RWPE2 (cell line): ENCODE results near the gene FAM13C.

Experiments used
- ATAC-seq: fragments of 200-7000 bp; cut with Tn5 transposase; 3 replicates; pipeline ENCODE4 v1.9.1; 2021; ENCODE audit warnings: low read depth
- DNase-seq: peaks from one replicate; pipeline ENCODE4 v3.0.0-alpha.2; 2020; ENCODE audit warnings: low spot score
- H3K27ac ChIP-seq: fragments of 450-650 bp; 2 replicates; pipeline ENCODE4 v1.5.1; 2017; ENCODE audit warnings: mild to moderate bottlenecking; ENCODE audit not compliant: poor library complexity, severe bottlenecking
- H3K27me3 ChIP-seq: fragments of 250-450 bp; sonication (Bioruptor Pico); 2 replicates; pipeline ENCODE4 v1.5.1; 2021; ENCODE audit warnings: mild to moderate bottlenecking, moderate library complexity; ENCODE audit not compliant: insufficient read depth, poor library complexity, severe bottlenecking
- H3K36me3 ChIP-seq: fragments of 250-450 bp; sonication (Bioruptor Pico); 2 replicates; pipeline ENCODE4 v1.5.1; 2020; ENCODE audit warnings: low read depth, mild to moderate bottlenecking, moderate library complexity
- H3K4me1 ChIP-seq: fragments of 250-450 bp; sonication (Bioruptor Pico); 2 replicates; pipeline ENCODE4 v1.5.1; 2021; ENCODE audit warnings: mild to moderate bottlenecking, moderate library complexity; ENCODE audit not compliant: insufficient read depth, poor library complexity, severe bottlenecking
- H3K4me3 ChIP-seq: fragments of 250-450 bp; sonication (Bioruptor Pico); 2 replicates; pipeline ENCODE4 v1.5.1; 2021; ENCODE audit warnings: mild to moderate bottlenecking, moderate library complexity; ENCODE audit not compliant: severe bottlenecking
- H3K9me3 ChIP-seq: fragments of 250-450 bp; sonication (Bioruptor Pico); 2 replicates; pipeline ENCODE4 v1.5.1; 2021; ENCODE audit warnings: mild to moderate bottlenecking, moderate library complexity; ENCODE audit not compliant: severe bottlenecking
- TF ChIP-seq, protein P1 (sequence below): fragments of 450-650 bp; IDR thresholded peaks from one replicate; pipeline ENCODE4 v1.5.1; 2017; ENCODE audit warnings: mild to moderate bottlenecking, moderate library complexity; ENCODE audit not compliant: poor library complexity, severe bottlenecking

The FAM13C gene

GRCh38 chr10:59287587-59288255 lies 74.6 kb downstream of the FAM13C start:
- no peak for ATAC-seq
- Histone ChIP-seq H3K9me3 (no peaks in the 10 kb centered on the region), H3K36me3 (no peaks in the 10 kb centered on the region), H3K27ac (no peak overlapping the region), H3K4me1 (no peaks in the 10 kb centered on the region), H3K27me3 (no peaks in the 10 kb centered on the region), H3K4me3 (no peak overlapping the region)
- DNase-seq = no peak
- TF ChIP-seq, protein P1, sequence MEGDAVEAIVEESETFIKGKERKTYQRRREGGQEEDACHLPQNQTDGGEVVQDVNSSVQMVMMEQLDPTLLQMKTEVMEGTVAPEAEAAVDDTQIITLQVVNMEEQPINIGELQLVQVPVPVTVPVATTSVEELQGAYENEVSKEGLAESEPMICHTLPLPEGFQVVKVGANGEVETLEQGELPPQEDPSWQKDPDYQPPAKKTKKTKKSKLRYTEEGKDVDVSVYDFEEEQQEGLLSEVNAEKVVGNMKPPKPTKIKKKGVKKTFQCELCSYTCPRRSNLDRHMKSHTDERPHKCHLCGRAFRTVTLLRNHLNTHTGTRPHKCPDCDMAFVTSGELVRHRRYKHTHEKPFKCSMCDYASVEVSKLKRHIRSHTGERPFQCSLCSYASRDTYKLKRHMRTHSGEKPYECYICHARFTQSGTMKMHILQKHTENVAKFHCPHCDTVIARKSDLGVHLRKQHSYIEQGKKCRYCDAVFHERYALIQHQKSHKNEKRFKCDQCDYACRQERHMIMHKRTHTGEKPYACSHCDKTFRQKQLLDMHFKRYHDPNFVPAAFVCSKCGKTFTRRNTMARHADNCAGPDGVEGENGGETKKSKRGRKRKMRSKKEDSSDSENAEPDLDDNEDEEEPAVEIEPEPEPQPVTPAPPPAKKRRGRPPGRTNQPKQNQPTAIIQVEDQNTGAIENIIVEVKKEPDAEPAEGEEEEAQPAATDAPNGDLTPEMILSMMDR = no peak

GRCh38 chr10:59285848-59286247 lies 76.5 kb downstream of the FAM13C start:
- no peaks in the 10 kb centered on the region for H3K36me3 ChIP-seq
- H3K27ac ChIP-seq = no peak overlapping the region
- DNase-seq (no peak), ATAC-seq (no peak)
- H3K27me3 ChIP-seq = peaks cover 4% of the 10 kb centered on the region
- TF ChIP-seq, protein P1 = no peak
- H3K4me1 ChIP-seq = no peaks in the 10 kb centered on the region
- H3K4me3 ChIP-seq = no peak overlapping the region
- H3K9me3 ChIP-seq = no peaks in the 10 kb centered on the region

DNA sequence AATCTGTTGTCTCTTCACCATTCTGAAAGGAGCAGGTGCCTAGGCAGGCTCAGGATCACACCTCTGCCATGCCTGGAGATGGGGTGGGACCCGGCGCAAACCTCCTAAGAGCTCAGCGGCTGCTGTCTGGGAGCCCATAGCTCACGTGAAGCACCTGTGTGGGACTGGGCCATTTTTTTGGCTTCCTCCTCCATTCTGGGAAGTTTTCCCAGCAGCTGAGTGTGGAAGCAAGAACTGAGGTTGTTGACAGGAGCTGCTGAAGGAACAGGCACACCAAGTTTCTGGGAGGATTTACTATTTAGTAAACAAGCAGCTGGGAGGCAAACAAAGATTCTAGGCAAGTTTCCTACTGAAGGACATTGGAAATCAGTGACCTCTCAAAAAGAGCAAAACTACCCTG lies 77.3 kb downstream of the FAM13C start:
- no peaks in the 10 kb centered on the region for H3K9me3 ChIP-seq
- H3K4me1 ChIP-seq = no peaks in the 10 kb centered on the region
- TF ChIP-seq, protein P1 = no peak
- no peak overlapping the region for H3K4me3 ChIP-seq
- no peaks in the 10 kb centered on the region for H3K36me3 ChIP-seq
- H3K27ac ChIP-seq = no peak overlapping the region
- no peak for ATAC-seq
- peaks cover 4% of the 10 kb centered on the region for H3K27me3 ChIP-seq
- DNase-seq = no peak

DNA sequence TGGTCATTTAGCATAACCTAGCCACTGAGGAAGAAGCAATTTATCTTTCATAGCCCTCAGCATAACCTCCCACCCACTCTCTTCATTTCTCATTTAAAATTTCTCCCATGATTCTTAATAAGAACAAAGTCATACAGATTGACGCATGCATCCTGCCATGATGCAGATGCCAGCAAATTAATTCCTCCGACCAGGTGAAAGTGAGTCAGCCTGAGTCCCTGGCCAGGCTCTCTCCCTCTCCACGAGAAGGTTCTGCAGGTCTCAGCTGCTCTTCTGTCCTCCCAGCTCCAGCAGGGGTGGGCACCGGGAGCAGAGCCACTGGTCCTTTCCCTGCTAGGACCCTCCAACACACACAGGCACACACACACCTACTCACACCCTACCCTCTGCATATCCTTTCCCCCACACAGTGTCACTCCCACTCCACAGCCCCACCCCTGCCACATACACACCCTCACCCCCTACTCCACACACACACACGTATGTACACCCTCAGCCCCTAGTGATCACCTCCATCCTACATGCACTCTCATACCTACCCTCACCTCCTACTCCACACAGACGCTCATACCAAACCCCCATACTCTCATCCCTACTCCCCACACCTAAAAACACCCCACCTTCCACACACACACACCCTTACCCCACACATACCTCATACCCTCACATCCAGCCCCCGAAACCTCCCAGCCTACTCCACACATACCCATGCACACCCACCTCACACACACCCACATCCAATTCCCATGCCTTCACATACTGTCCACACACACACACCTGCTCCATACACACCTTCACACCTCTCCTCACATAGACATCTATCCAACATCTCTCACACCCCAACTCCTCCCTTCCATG lies 78.0 kb downstream of the FAM13C start:
- H3K4me1 ChIP-seq = no peaks in the 10 kb centered on the region
- H3K36me3 ChIP-seq = no peaks in the 10 kb centered on the region
- H3K9me3 ChIP-seq = no peaks in the 10 kb centered on the region
- peaks cover 4% of the 10 kb centered on the region for H3K27me3 ChIP-seq
- ATAC-seq = peak; percentile 75; the same call in 2 of the 3 replicates
- TF ChIP-seq, protein P1 = no peak
- H3K27ac ChIP-seq = no peak overlapping the region
- no peak overlapping the region for H3K4me3 ChIP-seq
- DNase-seq = no peak
